IMR-90 (cell line): ENCODE data around the gene TENM4.

Source experiments
- BHLHE40 ChIP-seq: fragments of 150-350 bp; IDR thresholded peaks from 2 replicates; pipeline ENCODE4 v1.6.1; 2016; ENCODE audit warnings: mild to moderate bottlenecking, low read depth, low read length
- CHD1 ChIP-seq: IDR thresholded peaks from 2 replicates; pipeline ENCODE4 v1.6.1; 2012; ENCODE audit warnings: low read depth, low read length, improper control_type of control experiment
- CTCF ChIP-seq: conservative IDR thresholded peaks from 2 replicates; pipeline ENCODE4 v1.5.1; 2012; ENCODE audit warnings: mild to moderate bottlenecking, low read depth, low read length, improper control_type of control experiment
- ELK1 ChIP-seq: fragments of 150-350 bp; IDR thresholded peaks from 2 replicates; pipeline ENCODE4 v1.6.1; 2016; ENCODE audit warnings: low read depth, mild to moderate bottlenecking, low read length, moderate library complexity, borderline replicate concordance
- MAFK ChIP-seq: IDR thresholded peaks from 2 replicates; pipeline ENCODE4 v1.6.1; 2012; ENCODE audit warnings: low read depth, low read length, improper control_type of control experiment
- POLR2A ChIP-seq: IDR thresholded peaks from 2 replicates; pipeline ENCODE4 v1.6.1; 2012; ENCODE audit warnings: mild to moderate bottlenecking, low read depth, low read length
- RAD21 ChIP-seq: IDR thresholded peaks from 2 replicates; pipeline ENCODE4 v1.6.1; 2012; ENCODE audit warnings: low read length, improper control_type of control experiment
- RCOR1 ChIP-seq: IDR thresholded peaks from 2 replicates; pipeline ENCODE4 v1.6.1; 2012; ENCODE audit warnings: mild to moderate bottlenecking, low read length, improper control_type of control experiment; ENCODE audit not compliant: insufficient replicate concordance
- RFX5 ChIP-seq: IDR thresholded peaks from 2 replicates; pipeline ENCODE4 v1.8.0; 2012; ENCODE audit warnings: low read depth, mild to moderate bottlenecking, low read length, moderate library complexity
- SMC3 ChIP-seq: fragments of 150-350 bp; IDR thresholded peaks from 2 replicates; pipeline ENCODE4 v1.6.1; 2016; ENCODE audit warnings: low read depth, mild to moderate bottlenecking, antibody characterized with exemption, low read length, moderate library complexity

GRCh38 chr11:79369055-79369454 lies 71.8 kb downstream of the TENM4 start:
- TF ChIP-seq CTCF, result no peak
- no peak for TF ChIP-seq SMC3
- no peak for TF ChIP-seq RFX5
- TF ChIP-seq BHLHE40, result no peak
- TF ChIP-seq CHD1, result no peak
- no peak for TF ChIP-seq RAD21
- TF ChIP-seq RCOR1, result no peak
- TF ChIP-seq POLR2A, result no peak
- no peak for TF ChIP-seq MAFK
- no peak for TF ChIP-seq ELK1
